ENCODE data around the gene DUS1L. TPM values are rescaled to one million over a fixed set of nuclear protein-coding genes. Genes with fewer than 3 reads are reported as not detected.
A peak's percentile ranks its signal among the peaks of the same experiment; 100 is the strongest.

DUS1L gene
- total and polyA plus RNA-seq, 2 experiments from 2014 or later = 71.9 to 160 TPM

- Histone ChIP-seq H3K27me3 (no peaks in the 10 kb centered on the region), H2AFZ (peak overlapping the region; percentile 49), H3K36me3 (replicated peaks; ENCODE audit: insufficient read depth, low read depth) (no peaks in the 10 kb centered on the region), H3K4me2 (peak overlapping the region; percentile 97), H3K9me2 (replicated peaks; ENCODE audit: insufficient read depth) (no peaks in the 10 kb centered on the region), H3K9me3 (ENCODE audit: low read depth) (no peaks in the 10 kb centered on the region), H4K20me1 (ENCODE audit: insufficient read depth, poor library complexity, severe bottlenecking) (no peaks in the 10 kb centered on the region), H3K79me2 (peaks cover 17% of the 10 kb centered on the region), H3K27ac (no peak overlapping the region), H3K4me1 (ENCODE audit: insufficient read depth) (peaks cover 12% of the 10 kb centered on the region), H3K4me3 (peak overlapping the region; percentile 83)
- WGBS (ENCODE audit: low lambda C conversion rate, missing lambda C conversion rate) = 66% methylated on average over 34 of the region's 36 CpGs
- no peak for DNase-seq (ENCODE audit: low spot score)
- TF ChIP-seq EZH2 (IDR thresholded peaks at IDR 0.05; ENCODE audit: borderline replicate concordance) (no peak), CTCF (IDR thresholded peaks at IDR 0.05; ENCODE audit: poor library complexity) (no peak), EZH2phosphoT487 (IDR thresholded peaks at IDR 0.05; ENCODE audit: low read depth, severe bottlenecking, unreplicated experiment) (no peak)
Observed at GRCh38 chr17:82064433-82065192, 991 bp downstream of the DUS1L start.

- no peak overlapping the region for H3K4me3 ChIP-seq
- no peak overlapping the region for H2AFZ ChIP-seq
- H3K4me2 ChIP-seq = peak overlapping the region; percentile 97
- no peak for DNase-seq (ENCODE audit: low spot score)
- H3K9me2 ChIP-seq (replicated peaks; ENCODE audit: insufficient read depth) = no peaks in the 10 kb centered on the region
- no peak for TF ChIP-seq CTCF (IDR thresholded peaks at IDR 0.05; ENCODE audit: poor library complexity)
- TF ChIP-seq EZH2phosphoT487 (IDR thresholded peaks at IDR 0.05; ENCODE audit: low read depth, severe bottlenecking, unreplicated experiment) = no peak
- TF ChIP-seq EZH2 (IDR thresholded peaks at IDR 0.05; ENCODE audit: borderline replicate concordance) = no peak
- H3K27ac ChIP-seq = no peak overlapping the region
- H3K79me2 ChIP-seq = peaks cover 17% of the 10 kb centered on the region
- H3K27me3 ChIP-seq = no peaks in the 10 kb centered on the region
- no peaks in the 10 kb centered on the region for H4K20me1 ChIP-seq (ENCODE audit: insufficient read depth, poor library complexity, severe bottlenecking)
- H3K9me3 ChIP-seq (ENCODE audit: low read depth) = no peaks in the 10 kb centered on the region
- H3K36me3 ChIP-seq (replicated peaks; ENCODE audit: insufficient read depth, low read depth) = no peaks in the 10 kb centered on the region
- H3K4me1 ChIP-seq (ENCODE audit: insufficient read depth) = peaks cover 12% of the 10 kb centered on the region
- WGBS (ENCODE audit: low lambda C conversion rate, missing lambda C conversion rate) = 90% methylated on average over 20 of the region's 20 CpGs
Observed at GRCh38 chr17:82063424-82064415, 1.9 kb downstream of the DUS1L start.

GRCh38 chr17:82062984-82063368 lies 2.6 kb downstream of the DUS1L start:
- H3K27me3 ChIP-seq = no peaks in the 10 kb centered on the region
- no peaks in the 10 kb centered on the region for H4K20me1 ChIP-seq (ENCODE audit: insufficient read depth, poor library complexity, severe bottlenecking)
- H3K4me1 ChIP-seq (ENCODE audit: insufficient read depth) = peaks cover 12% of the 10 kb centered on the region
- peaks cover 17% of the 10 kb centered on the region for H3K79me2 ChIP-seq
- no peaks in the 10 kb centered on the region for H3K9me2 ChIP-seq (replicated peaks; ENCODE audit: insufficient read depth)
- no peaks in the 10 kb centered on the region for H3K9me3 ChIP-seq (ENCODE audit: low read depth)
- WGBS (ENCODE audit: low lambda C conversion rate, missing lambda C conversion rate) = 95% methylated on average over 9 of the region's 9 CpGs
- H2AFZ ChIP-seq = no peak overlapping the region
- no peak overlapping the region for H3K4me2 ChIP-seq
- H3K4me3 ChIP-seq = no peak overlapping the region
- no peak overlapping the region for H3K27ac ChIP-seq
- no peak for DNase-seq (ENCODE audit: low spot score)
- TF ChIP-seq CTCF (IDR thresholded peaks at IDR 0.05; ENCODE audit: poor library complexity) (no peak), EZH2 (IDR thresholded peaks at IDR 0.05; ENCODE audit: borderline replicate concordance) (no peak), EZH2phosphoT487 (IDR thresholded peaks at IDR 0.05; ENCODE audit: low read depth, severe bottlenecking, unreplicated experiment) (no peak)
- no peaks in the 10 kb centered on the region for H3K36me3 ChIP-seq (replicated peaks; ENCODE audit: insufficient read depth, low read depth)
